GM13977 (cell line): Measurements from ENCODE around the gene COMP.

ENCODE experiments used
- DNase-seq: peaks from one replicate; pipeline ENCODE4 v3.0.0; 2012; ENCODE audit warnings: low spot score
- in situ Hi-C: fragments of 300-500 bp; cut with MboI; formaldehyde crosslinking; loops from one replicate; pipeline ENCODE4 v1.12.0; 2022; ENCODE audit warnings: low sequenced_read_pairs, low pct_unique_long_range_greater_than_20kb, mixed read lengths, inconsistent platforms; ENCODE audit not compliant: unreplicated experiment
- TF ChIP-seq, protein P1 (sequence below): IDR thresholded peaks from 2 replicates; pipeline ENCODE4 v1.5.1; 2012; ENCODE audit warnings: mild to moderate bottlenecking, control low read depth; ENCODE audit not compliant: insufficient read depth; ENCODE audit errors: extremely low read depth, missing control alignments

COMP gene

DNA sequence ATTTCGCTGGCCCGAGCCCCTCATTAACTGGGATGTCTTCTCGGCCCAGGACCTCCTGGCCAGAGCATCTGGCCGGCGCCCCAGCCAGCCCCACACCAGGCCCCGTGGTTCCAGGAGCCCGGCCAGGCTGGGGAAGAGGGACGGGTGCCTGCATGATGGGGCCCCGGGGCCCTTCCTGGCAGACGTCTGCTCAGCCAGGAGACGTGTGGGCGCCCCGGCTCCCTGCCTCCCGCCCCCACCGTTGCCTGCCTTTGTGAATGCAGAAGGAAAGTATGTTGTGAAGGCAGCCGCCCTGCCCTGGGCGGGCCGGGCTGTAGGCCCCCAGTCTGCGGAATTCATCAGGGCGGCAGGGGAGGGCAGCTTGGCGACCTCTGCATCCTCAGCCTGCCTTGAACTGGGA lies 4.4 kb upstream of the COMP start:
- TF ChIP-seq, protein P1, sequence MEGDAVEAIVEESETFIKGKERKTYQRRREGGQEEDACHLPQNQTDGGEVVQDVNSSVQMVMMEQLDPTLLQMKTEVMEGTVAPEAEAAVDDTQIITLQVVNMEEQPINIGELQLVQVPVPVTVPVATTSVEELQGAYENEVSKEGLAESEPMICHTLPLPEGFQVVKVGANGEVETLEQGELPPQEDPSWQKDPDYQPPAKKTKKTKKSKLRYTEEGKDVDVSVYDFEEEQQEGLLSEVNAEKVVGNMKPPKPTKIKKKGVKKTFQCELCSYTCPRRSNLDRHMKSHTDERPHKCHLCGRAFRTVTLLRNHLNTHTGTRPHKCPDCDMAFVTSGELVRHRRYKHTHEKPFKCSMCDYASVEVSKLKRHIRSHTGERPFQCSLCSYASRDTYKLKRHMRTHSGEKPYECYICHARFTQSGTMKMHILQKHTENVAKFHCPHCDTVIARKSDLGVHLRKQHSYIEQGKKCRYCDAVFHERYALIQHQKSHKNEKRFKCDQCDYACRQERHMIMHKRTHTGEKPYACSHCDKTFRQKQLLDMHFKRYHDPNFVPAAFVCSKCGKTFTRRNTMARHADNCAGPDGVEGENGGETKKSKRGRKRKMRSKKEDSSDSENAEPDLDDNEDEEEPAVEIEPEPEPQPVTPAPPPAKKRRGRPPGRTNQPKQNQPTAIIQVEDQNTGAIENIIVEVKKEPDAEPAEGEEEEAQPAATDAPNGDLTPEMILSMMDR = no peak
- no peak for DNase-seq
- in situ Hi-C loops = no loop called here

DNA sequence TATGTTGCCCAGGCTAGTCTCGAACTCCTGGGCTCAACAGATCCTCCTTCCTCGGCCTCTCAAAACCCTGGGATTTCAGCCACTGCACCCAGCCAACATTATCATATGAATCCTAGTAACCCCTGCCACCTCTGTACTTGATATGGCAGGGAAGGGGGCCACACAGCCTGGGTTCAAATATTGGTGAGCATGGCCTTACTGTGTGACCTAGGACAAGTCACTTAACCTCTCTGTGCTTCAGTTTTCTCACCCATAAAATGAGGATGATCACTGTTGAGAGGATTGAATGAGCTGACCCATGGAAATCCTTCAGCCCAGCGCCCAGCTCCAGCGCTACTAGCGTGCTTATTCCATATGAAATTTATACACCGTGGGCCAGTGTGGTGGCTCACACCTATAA lies 3.6 kb upstream of the COMP start:
- TF ChIP-seq, protein P1 = no peak
- in situ Hi-C loops = no loop called here
- DNase-seq = no peak

DNA sequence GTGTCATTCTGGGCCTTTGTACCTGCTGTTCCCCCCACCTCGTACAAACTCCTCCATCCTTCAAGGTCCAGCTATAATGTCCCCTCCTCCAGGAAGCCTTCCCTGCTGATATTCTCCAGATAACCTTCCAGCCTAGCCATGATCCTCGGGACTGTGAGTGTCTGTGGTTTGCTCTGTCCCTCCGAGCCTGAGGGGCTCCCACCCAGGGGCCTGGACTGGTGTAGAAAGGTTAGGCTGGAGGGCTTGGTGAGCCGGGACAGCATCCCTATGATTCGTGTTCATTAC lies 2.9 kb upstream of the COMP start:
- in situ Hi-C loops = no loop called here
- TF ChIP-seq, protein P1 = no peak
- no peak for DNase-seq

DNA sequence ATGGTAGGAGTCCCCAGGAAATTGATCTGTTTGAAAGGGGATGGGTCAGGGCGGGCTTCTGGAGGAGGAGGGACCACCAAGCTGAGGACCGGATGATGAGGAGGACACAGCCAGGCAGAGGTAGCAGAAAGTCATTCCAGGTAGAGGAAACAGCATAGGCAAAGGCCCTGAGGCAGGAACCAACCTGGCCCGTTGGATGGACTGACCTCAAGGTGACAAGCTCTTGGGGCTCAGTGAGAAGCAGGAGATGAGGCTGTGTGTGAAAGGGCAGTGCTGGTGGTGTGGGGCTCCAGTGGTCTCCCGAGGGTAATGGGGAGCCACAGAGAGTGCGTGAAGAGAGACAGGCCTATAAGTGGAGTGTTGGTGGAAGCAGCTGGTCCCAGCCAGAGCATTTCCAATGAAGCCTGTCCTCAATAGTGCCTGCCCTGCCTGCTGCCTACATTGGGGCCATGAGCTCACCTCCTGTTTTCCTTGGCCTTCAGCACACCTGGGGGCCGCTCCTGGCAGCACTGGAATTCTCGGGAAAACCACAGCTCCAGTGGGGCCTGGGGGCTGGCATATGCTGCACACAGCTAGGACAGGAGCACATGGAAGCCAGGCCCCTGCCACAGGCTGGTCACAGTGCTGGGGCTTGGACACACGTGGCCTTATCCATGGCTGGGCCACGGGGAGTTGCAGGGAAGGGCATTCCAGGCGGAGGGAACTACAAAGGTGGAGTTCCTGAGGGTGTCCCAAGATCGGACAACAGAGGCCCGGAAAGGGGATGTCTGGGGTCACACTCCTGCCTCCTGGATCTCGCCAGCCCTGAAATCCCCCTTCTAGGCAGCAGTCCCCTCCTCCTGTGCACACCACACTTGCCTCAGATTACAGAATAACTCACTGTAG lies 2.3 kb upstream of the COMP start:
- in situ Hi-C loops = no loop called here
- DNase-seq = no peak
- TF ChIP-seq, protein P1 = no peak

DNA sequence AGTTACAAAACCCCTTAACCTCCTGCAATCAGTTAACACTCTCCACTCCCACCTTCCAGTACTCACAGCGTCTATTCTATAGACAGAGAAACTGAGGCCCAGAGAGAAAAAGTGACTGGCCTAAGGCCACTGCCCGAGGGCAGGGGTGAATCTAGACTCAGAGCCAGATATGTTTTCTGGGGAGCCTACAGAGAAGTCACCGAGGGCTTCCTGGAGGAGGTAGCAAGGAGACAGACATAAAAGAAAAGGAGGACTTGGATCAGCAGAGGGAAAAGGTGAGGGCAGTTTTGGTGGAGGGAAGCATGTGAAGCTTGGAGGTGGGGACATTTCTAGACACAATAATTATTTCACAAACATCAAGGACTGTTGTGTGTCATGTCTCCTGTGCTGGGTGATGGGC lies 1.6 kb upstream of the COMP start:
- TF ChIP-seq, protein P1 = no peak
- in situ Hi-C loops = no loop called here
- DNase-seq = no peak

DNA sequence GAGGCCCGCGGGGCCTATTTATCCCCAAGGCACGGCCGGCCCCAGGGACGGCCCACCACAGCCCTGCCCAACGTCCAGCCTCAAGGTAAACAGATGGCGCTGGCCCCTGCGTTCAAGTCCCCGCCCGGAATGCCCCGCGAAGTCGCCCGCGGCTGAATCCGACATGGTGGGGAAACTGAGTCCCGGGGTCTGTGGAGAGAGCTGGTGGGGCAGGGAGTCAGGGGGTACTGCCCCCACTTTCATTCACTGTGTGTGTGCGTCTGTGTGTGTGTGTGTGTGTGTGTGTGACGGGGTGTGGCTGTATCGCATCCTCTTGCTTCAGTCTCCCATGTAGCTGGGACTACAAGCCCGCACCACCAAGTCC lies 192 bp upstream of the COMP start:
- in situ Hi-C loops = no loop called here
- DNase-seq = no peak
- TF ChIP-seq, protein P1 = no peak
